HCT116 (cell line): ENCODE results near the gene CSTPP1. TPM values are rescaled to one million over a fixed set of nuclear protein-coding genes. Genes with fewer than 3 reads are reported as not detected.

ENCODE experiments used
- ATAC-seq: fragments of 200-7000 bp; cut with Tn5 transposase; 2 replicates; pipeline ENCODE4 v1.9.1; 2020; ENCODE audit warnings: mild to moderate bottlenecking, moderate library complexity
- BruUV-seq: library from RNA; stranded (reverse); fragments of 400-500 nt; replicated peaks from 2 replicates; lab custom pipeline; 2021; lab: Mats Ljungman, UMichigan
- CTCF ChIA-PET: fragments of 300-600 bp; sonication (Branson Sonifier 250); formaldehyde crosslinking; loops from one replicate; lab custom pipeline; 2021; ENCODE audit warnings: antibody characterized with exemption; lab: Charles Lee
- POLR2A ChIA-PET: fragments of 300-600, 350-600 bp; sonication (Branson Sonifier 250); formaldehyde crosslinking; loops from one replicate; lab custom pipeline; 2021; ENCODE audit warnings: antibody characterized with exemption; lab: Charles Lee
- RAD21 ChIA-PET, 2 experiments: fragments of 300-600 bp; sonication (Branson Sonifier 250); formaldehyde crosslinking; loops; one replicate each; lab custom pipeline; 2023; ENCODE audit warnings: low total read pairs in 2 of 2; ENCODE audit not compliant: uncharacterized antibody in 2 of 2, unreplicated experiment in 2 of 2, low non-redundant PET in 1 of 2; lab: Charles Lee
- DNase-seq: peaks from one replicate; pipeline ENCODE4 v3.0.0-alpha.2; 2010; ENCODE audit warnings: low read depth, low spot score
- H2AFZ ChIP-seq: fragments of 200-600 bp; shearing (Covaris generic), sonication (generic); 2 replicates; pipeline ENCODE4 v1.6.1; 2017; ENCODE audit warnings: low read depth, mixed run types, mixed read lengths, antibody characterized with exemption, low read length; ENCODE audit not compliant: poor library complexity, severe bottlenecking
- H3K27ac ChIP-seq: 2 replicates; pipeline ENCODE4 v1.5.1; 2012; ENCODE audit warnings: low read depth, low read length
- H3K27me3 ChIP-seq: fragments of 200-600 bp; sonication (generic); 2 replicates; pipeline ENCODE4 v1.6.1; 2016; ENCODE audit warnings: mixed run types, low read length, mixed read lengths; ENCODE audit not compliant: insufficient read depth
- H3K36me3 ChIP-seq, 2 experiments: fragments of 200-500 bp in 1 of 2; fragments of 200-600 bp in 1 of 2; sonication (Bioruptor generic) in 1 of 2; sonication (generic) in 1 of 2; 2 replicates each; pipeline versions ENCODE4 v1.5.1 to v1.6.1; 2014 to 2016; ENCODE audit warnings: low read length in 2 of 2, inconsistent platforms in 1 of 2, mixed read lengths in 1 of 2, mixed run types in 1 of 2; ENCODE audit not compliant: insufficient read depth in 2 of 2, control insufficient read depth in 1 of 2
- H3K4me1 ChIP-seq, 2 experiments: fragments of 200-600 bp in 1 of 2; sonication (generic) in 1 of 2; 2 replicates each; pipeline versions ENCODE4 v1.5.1 to v1.6.1; 2012 to 2017; ENCODE audit warnings: low read length in 2 of 2, inconsistent platforms in 1 of 2, mild to moderate bottlenecking in 1 of 2, mixed read lengths in 1 of 2, mixed run types in 1 of 2, moderate library complexity in 1 of 2; ENCODE audit not compliant: insufficient read depth in 2 of 2, control insufficient read depth in 1 of 2
- H3K4me2 ChIP-seq: fragments of 200-600 bp; sonication (generic); 2 replicates; pipeline ENCODE4 v1.6.1; 2017; ENCODE audit warnings: mixed run types, low read length, mixed read lengths
- H3K4me3 ChIP-seq, 2 experiments: fragments of 200-600 bp in 1 of 2; sonication (generic) in 1 of 2; replicated peaks in 1 of 2; 2 replicates each; pipeline ENCODE4 v1.5.1; 2011 to 2016; ENCODE audit warnings: low read length in 2 of 2, control low read depth in 1 of 2, low read depth in 1 of 2, mild to moderate bottlenecking in 1 of 2, mixed read lengths in 1 of 2, mixed run types in 1 of 2
- H3K79me2 ChIP-seq: fragments of 200-600 bp; sonication (generic); 2 replicates; pipeline ENCODE4 v1.6.1; 2017; ENCODE audit warnings: mild to moderate bottlenecking, mixed run types, low read length, moderate library complexity, mixed read lengths; ENCODE audit not compliant: insufficient read depth
- H3K9ac ChIP-seq: fragments of 200-600 bp; sonication (generic); 2 replicates; pipeline ENCODE4 v1.6.1; 2016; ENCODE audit warnings: low read length, mixed read lengths
- H3K9me2 ChIP-seq: fragments of 200-600 bp; sonication (generic), shearing (Covaris generic); 2 replicates; pipeline ENCODE4 v1.6.1; 2017; ENCODE audit warnings: mixed run types, mild to moderate bottlenecking, moderate library complexity; ENCODE audit not compliant: insufficient read depth
- H3K9me3 ChIP-seq, 2 experiments: fragments of 200-500 bp in 1 of 2; fragments of 200-600 bp in 1 of 2; sonication (Bioruptor generic) in 1 of 2; sonication (generic) in 1 of 2; 2 replicates each; pipeline ENCODE4 v1.6.1; 2014 to 2017; ENCODE audit warnings: low read length in 2 of 2, mixed read lengths in 2 of 2, inconsistent platforms in 1 of 2, low read depth in 1 of 2, mild to moderate bottlenecking in 1 of 2, mixed run types in 1 of 2, moderate library complexity in 1 of 2; ENCODE audit not compliant: control insufficient read depth in 1 of 2, insufficient read depth in 1 of 2
- H4K20me1 ChIP-seq: fragments of 200-600 bp; sonication (generic), shearing (Covaris generic); 2 replicates; pipeline ENCODE4 v1.6.1; 2017; ENCODE audit warnings: mixed run types, mild to moderate bottlenecking, moderate library complexity; ENCODE audit not compliant: insufficient read depth
- EZH2 ChIP-seq: fragments of 200-600 bp; sonication (generic); IDR thresholded peaks from 2 replicates; pipeline ENCODE4 v1.6.1; 2017; ENCODE audit warnings: antibody characterized with exemption, mixed run types
- EZH2phosphoT487 ChIP-seq: fragments of 200-600 bp; IDR thresholded peaks from 2 replicates; pipeline ENCODE4 v1.6.1; 2018; ENCODE audit warnings: antibody characterized with exemption, borderline replicate concordance
- JUND ChIP-seq: IDR thresholded peaks from 2 replicates; pipeline ENCODE4 v1.6.1; 2012
- MAX ChIP-seq: IDR thresholded peaks from 2 replicates; pipeline ENCODE4 v1.6.1; 2012
- POLR2AphosphoS5 ChIP-seq: IDR thresholded peaks from 2 replicates; pipeline ENCODE4 v1.6.1; 2011; ENCODE audit warnings: mild to moderate bottlenecking, low read depth, low read length, moderate library complexity
- RAD21 ChIP-seq: IDR thresholded peaks from 2 replicates; pipeline ENCODE4 v1.6.1; 2012; ENCODE audit warnings: low read depth, mild to moderate bottlenecking
- SP1 ChIP-seq: IDR thresholded peaks from 2 replicates; pipeline ENCODE4 v1.6.1; 2012; ENCODE audit warnings: low read depth
- SRF ChIP-seq: IDR thresholded peaks from 2 replicates; pipeline ENCODE4 v1.6.1; 2012; ENCODE audit warnings: low read depth
- TCF7L2 ChIP-seq: IDR thresholded peaks from 2 replicates; pipeline ENCODE4 v1.7.0; 2011; ENCODE audit warnings: borderline replicate concordance, inconsistent platforms; ENCODE audit not compliant: insufficient read depth, insufficient read length; ENCODE audit errors: extremely low read depth
- ZBTB33 ChIP-seq: IDR thresholded peaks from 2 replicates; pipeline ENCODE4 v1.6.1; 2011; ENCODE audit warnings: mild to moderate bottlenecking, low read length, moderate library complexity; ENCODE audit not compliant: insufficient replicate concordance; ENCODE audit errors: extremely low read depth
- intact Hi-C: fragments of 100-400 bp; cut with micrococcal nuclease; formaldehyde crosslinking; loops from 2 replicates; pipeline ENCODE4 v1.10.0; 2022
- total RNA-seq: library from RNA; stranded (reverse); gene quantifications from one replicate; pipeline ENCODE4 v1.2.1, GENCODE V29; 2021; ENCODE audit not compliant: unreplicated experiment

Gene CSTPP1
- total RNA-seq, 1 experiment from 2014 or later, result 24.7 TPM

GRCh38 chr11:47062736-47063135 lies 126.2 kb downstream of the CSTPP1 start:
- no TSS peak for BruUV-seq
- intact Hi-C loops, result no loop called here
- no peak overlapping the region for H2AFZ ChIP-seq
- no peak overlapping the region for H3K27ac ChIP-seq
- H4K20me1 ChIP-seq, result no peaks in the 10 kb centered on the region
- no peaks in the 10 kb centered on the region for H3K9me3 ChIP-seq
- H3K9me2 ChIP-seq, result no peaks in the 10 kb centered on the region
- H3K4me1 ChIP-seq, result peaks cover 2 to 6% of the 10 kb centered on the region in 2 experiments; a peak in 2 of 4 replicates
- no peak overlapping the region for H3K9ac ChIP-seq
- DNase-seq (no peak), ATAC-seq (no peak)
- no peak overlapping the region for H3K4me3 ChIP-seq
- no peak overlapping the region for H3K4me2 ChIP-seq
- RAD21 ChIA-PET, result no interaction called here
- H3K27me3 ChIP-seq, result no peaks in the 10 kb centered on the region
- no peaks in the 10 kb centered on the region for H3K36me3 ChIP-seq
- no peak for TF ChIP-seq POLR2AphosphoS5
- no peak for TF ChIP-seq MAX
- no peaks in the 10 kb centered on the region for H3K79me2 ChIP-seq
- CTCF ChIA-PET, result no interaction called here
- POLR2A ChIA-PET, result no interaction called here

- intact Hi-C loops, result no loop called here
- Histone ChIP-seq H3K27me3 (no peaks in the 10 kb centered on the region), H3K36me3 (no peaks in the 10 kb centered on the region), H3K79me2 (no peaks in the 10 kb centered on the region), H3K9me2 (no peaks in the 10 kb centered on the region), H3K4me3 (no peak overlapping the region), H2AFZ (no peak overlapping the region), H4K20me1 (no peaks in the 10 kb centered on the region), H3K4me1 (peaks cover 5 to 6% of the 10 kb centered on the region in 2 experiments; a peak in 3 of 4 replicates), H3K4me2 (no peak overlapping the region), H3K9ac (no peak overlapping the region), H3K9me3 (no peaks in the 10 kb centered on the region), H3K27ac (no peak overlapping the region)
- ChIA-PET RAD21 (no interaction called here), POLR2A (no interaction called here), CTCF (no interaction called here)
- ATAC-seq (peak; percentile 27; the same call in 1 of the 2 replicates), DNase-seq (no peak)
- TF ChIP-seq ZBTB33 (no peak), EZH2phosphoT487 (no peak), JUND (no peak), EZH2 (no peak), TCF7L2 (no peak), MAX (no peak), SRF (no peak), SP1 (no peak), RAD21 (no peak)
- no TSS peak for BruUV-seq
Measured at GRCh38 chr11:47067401-47067800, 130.8 kb downstream of the CSTPP1 start.
